Bladder microvascular endothelial cell (primary cell): Measurements from ENCODE around the gene TRAPPC3L. TPM values are rescaled to one million over a fixed set of nuclear protein-coding genes. Genes with fewer than 3 reads are reported as not detected.

Experiments used
- total RNA-seq: library from RNA; depleted of rRNA; stranded (reverse); fragments of >200 nt; gene quantifications from 2 replicates; pipeline ENCODE4 v1.2.3, GENCODE V29; 2014

The TRAPPC3L gene
- total RNA-seq: under 0.01 and 0.19 TPM in 2 replicates

GRCh38 chr6:116545651-116546050, at the start of gene TRAPPC3L:
TRAPPC3L (minus strand) TSS chr6:116545684; CDS start chr6:116545514, 170 bp downstream.

GRCh38 chr6:116570856-116571682, 25.6 kb upstream of the TRAPPC3L start, which contains the start of gene RWDD1:
RWDD1 (plus strand) TSS chr6:116571504; CDS start chr6:116571583, 79 bp downstream.

DNA sequence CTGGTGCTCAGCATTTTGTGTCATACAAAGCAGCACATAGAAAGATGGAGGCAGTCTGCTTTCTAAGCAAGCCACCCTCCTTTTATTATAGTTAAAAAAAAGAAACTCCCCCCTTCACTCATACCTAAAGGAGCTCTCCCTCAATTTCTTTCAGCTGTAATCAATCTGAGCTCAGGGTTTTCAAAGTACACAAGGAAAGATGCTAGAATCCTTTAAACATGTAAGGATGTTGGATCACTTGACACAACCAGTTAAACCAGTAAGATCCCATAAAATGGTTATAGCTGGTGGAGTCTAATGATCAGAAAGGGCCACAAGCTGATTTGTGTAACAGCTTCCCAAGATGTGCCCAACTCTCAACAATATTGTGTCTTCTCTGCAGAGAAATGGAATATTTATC, 8.0 kb upstream of the TRAPPC3L start, which contains the start of gene CALHM4:
Gene CALHM4, plus strand, starts transcription at position 301 of the 400 bp plus-strand sequence. Its CDS starts 43 bp downstream, at position 344.

GRCh38 chr6:116511424-116512110, 33.9 kb downstream of the TRAPPC3L start, which contains the start of gene CALHM5:
CALHM5 (plus strand) TSS chr6:116511639; CDS start chr6:116511697, 58 bp downstream.

GRCh38 chr6:116461331-116461931, 84.1 kb downstream of the TRAPPC3L start, which contains the start of gene CALHM6:
CALHM6 (plus strand) TSS chr6:116461375; CDS start chr6:116461930, 555 bp downstream.

Other genes with a start within 250 kb of the TRAPPC3L start
- 10.4 and 20.0 TPM in 2 replicates for gene DSE, start 174.7 kb downstream of the TRAPPC3L start, total RNA-seq
- gene CALHM6, start 84.3 kb downstream of the TRAPPC3L start, total RNA-seq: 0.50 and 1.3 TPM in 2 replicates
- gene CALHM5, start 34.0 kb downstream of the TRAPPC3L start, total RNA-seq: 5.3 and 12.6 TPM in 2 replicates
- 0.25 and 0.97 TPM in 2 replicates for gene CALHM4, start 8.1 kb upstream of the TRAPPC3L start, total RNA-seq
- gene RWDD1, start 25.8 kb upstream of the TRAPPC3L start, total RNA-seq: 13.0 and 16.1 TPM in 2 replicates
- 0.16 and 0.31 TPM in 2 replicates for gene RSPH4A, start 70.8 kb upstream of the TRAPPC3L start, total RNA-seq
- gene ZUP1, start 123.1 kb upstream of the TRAPPC3L start, total RNA-seq: 11.7 and 24.9 TPM in 2 replicates
- 4.5 and 12.3 TPM in 2 replicates for gene KPNA5, start 135.5 kb upstream of the TRAPPC3L start, total RNA-seq
- gene FAM162B, start 220.0 kb upstream of the TRAPPC3L start, total RNA-seq: 0.16 and 3.5 TPM in 2 replicates